K562 (cell line): Measurements from ENCODE around the gene CCDC106. TPM values are rescaled to one million over a fixed set of nuclear protein-coding genes. Genes with fewer than 3 reads are reported as not detected.

ENCODE experiments used
- ATAC-seq: fragments of 200-7000 bp; cut with Tn5 transposase; 3 replicates; pipeline ENCODE4 v1.9.1; 2020; ENCODE audit warnings: moderate library complexity
- BruUV-seq: library from RNA; stranded (reverse); fragments of 400-500 nt; replicated peaks from 2 replicates; lab custom pipeline; 2021; lab: Mats Ljungman, UMichigan
- CTCF ChIA-PET: fragments of 300-600 bp; formaldehyde crosslinking; extraction: SDS; loops from one replicate; lab custom pipeline; 2021; ENCODE audit warnings: low intra/inter-chr PET ratio; lab: Yijun Ruan, JAX
- POLR2A ChIA-PET: fragments of 300-600, 350-650 bp; sonication (Branson Sonifier 250); formaldehyde crosslinking; extraction: SDS; loops from one replicate; lab custom pipeline; 2021; ENCODE audit warnings: antibody characterized with exemption, inconsistent platforms; lab: Yijun Ruan, JAX
- DNase-seq, 4 experiments: peaks; one replicate each; pipeline versions ENCODE4 v3.0.0 to v3.0.0-alpha.2; 2011 to 2018; ENCODE audit warnings: low spot score in 3 of 4, mixed read lengths in 3 of 4; ENCODE audit errors: extremely low read depth in 1 of 4
- FAIRE-seq: peaks from 2 replicates; lab custom pipeline; 2011; peaks lifted over from hg19 to GRCh38; lab: Jason Lieb, UNC
- H2AFZ ChIP-seq: 2 replicates; pipeline ENCODE4 v1.6.0; 2011; ENCODE audit warnings: low read depth, low read length, control low read depth, inconsistent platforms
- H3K27ac ChIP-seq: fragments of 200-600 bp; 3 replicates; pipeline ENCODE4 v1.8.0; 2011; ENCODE audit warnings: low read depth, mild to moderate bottlenecking, control low read depth, inconsistent platforms, low read length, moderate library complexity, mixed read lengths; ENCODE audit errors: extremely low read depth
- H3K27me3 ChIP-seq, 2 experiments: fragments of 300-600 bp in 1 of 2; 2 replicates in 1 of 2; 3 replicates in 1 of 2; pipeline versions ENCODE4 v1.6.0 to v1.8.0; 2011; ENCODE audit warnings: inconsistent platforms in 2 of 2, low read length in 2 of 2, mild to moderate bottlenecking in 1 of 2, mixed read lengths in 1 of 2, moderate library complexity in 1 of 2; ENCODE audit not compliant: control insufficient read depth in 2 of 2, insufficient read depth in 2 of 2
- H3K36me3 ChIP-seq: fragments of 300-600 bp; 3 replicates; pipeline ENCODE4 v1.8.0; 2011; ENCODE audit warnings: mild to moderate bottlenecking, low read length, inconsistent platforms; ENCODE audit not compliant: control insufficient read depth, insufficient read depth
- H3K4me1 ChIP-seq, 2 experiments: fragments of 200-600 bp in 1 of 2; replicated peaks in 1 of 2; 2 replicates in 1 of 2; 3 replicates in 1 of 2; pipeline versions ENCODE4 v1.5.1 to v1.8.0; 2011; ENCODE audit warnings: inconsistent platforms in 2 of 2, low read length in 2 of 2, mild to moderate bottlenecking in 1 of 2, mixed read lengths in 1 of 2, moderate library complexity in 1 of 2; ENCODE audit not compliant: control insufficient read depth in 2 of 2, insufficient read depth in 2 of 2
- H3K4me2 ChIP-seq: 2 replicates; pipeline ENCODE4 v1.6.1; 2011; ENCODE audit warnings: low read length, control low read depth, inconsistent platforms, mixed read lengths; ENCODE audit not compliant: insufficient read depth
- H3K4me3 ChIP-seq: fragments of 200-600 bp; sonication (generic), shearing (Covaris generic); 2 replicates; pipeline ENCODE4 v1.5.1; 2016; ENCODE audit warnings: control low read depth, inconsistent platforms
- H3K79me2 ChIP-seq: fragments of 200-600 bp; 3 replicates; pipeline ENCODE4 v1.8.0; 2011; ENCODE audit warnings: low read length, inconsistent platforms; ENCODE audit not compliant: control insufficient read depth, insufficient read depth
- H3K9ac ChIP-seq, 2 experiments: 2 replicates each; pipeline versions ENCODE4 v1.6.0 to v1.6.1; 2011; ENCODE audit warnings: low read depth in 2 of 2, low read length in 2 of 2, control low read depth in 1 of 2, inconsistent platforms in 1 of 2, mild to moderate bottlenecking in 1 of 2, mixed read lengths in 1 of 2; ENCODE audit not compliant: insufficient read depth in 1 of 2
- H3K9me1 ChIP-seq: one replicate; pipeline ENCODE4 v1.6.0; 2011; ENCODE audit warnings: inconsistent platforms, mild to moderate bottlenecking, low read length, moderate library complexity; ENCODE audit not compliant: control insufficient read depth, insufficient read depth
- H3K9me3 ChIP-seq: replicated peaks from 2 replicates; pipeline ENCODE4 v1.5.1; 2011; ENCODE audit warnings: low read depth, low read length, inconsistent platforms; ENCODE audit not compliant: control insufficient read depth, insufficient read depth
- H4K20me1 ChIP-seq: replicated peaks from 2 replicates; pipeline ENCODE4 v1.6.1; 2011; ENCODE audit warnings: low read length, inconsistent platforms, mixed read lengths; ENCODE audit not compliant: control insufficient read depth, insufficient read depth
- PTTG1 ChIP-seq: fragments of 450-650 bp; IDR thresholded peaks from 2 replicates; pipeline ENCODE4 v1.6.1; 2016; ENCODE audit warnings: low read depth, mild to moderate bottlenecking, missing genetic modification characterization, missing compliant biosample characterization
- ZBTB33 ChIP-seq: sonication (generic); formaldehyde crosslinking; IDR thresholded peaks from 2 replicates; pipeline ENCODE4 v1.8.1; 2023; ENCODE audit warnings: mild to moderate bottlenecking, missing genetic modification reagents
- WGBS: fragments of 100-300 bp; shearing (Covaris generic); methylation state at CpG from one replicate; pipeline ENCODE4 v1.1.6; 2016; ENCODE audit warnings: low coverage, mixed read lengths; ENCODE audit not compliant: insufficient coverage; ENCODE audit errors: missing lambda C conversion rate; 5-methylcytosine and 5-hydroxymethylcytosine counted together
- in situ Hi-C: fragments of 300-500 bp; cut with MboI; formaldehyde crosslinking; loops from 4 replicates; pipeline ENCODE4 v1.15.0; 2018; ENCODE audit warnings: inconsistent platforms, mixed read lengths
- intact Hi-C: fragments of 100-400 bp; cut with micrococcal nuclease; formaldehyde crosslinking; loops from 2 replicates; pipeline ENCODE4 v1.14.2; 2022
- polyA plus RNA-seq, 8 experiments: library from polyadenylated mRNA; depleted of rRNA in 4 of 8; stranded (reverse) in 5 of 8; unstranded in 3 of 8; fragments of >200 nt; fragmentation: Nextera tagmentation in 2 of 8; fragmentation: Illumina TruSeq in 1 of 8; extraction: Ambion mirVana in 2 of 8; extraction: Trizol in 1 of 8; gene quantifications; 2 replicates each; pipeline versions ENCODE4 v1.2.1 to v1.2.3, GENCODE V29; 2011 to 2014; ENCODE audit warnings: inconsistent platforms in 1 of 8, missing spikeins in 1 of 8
- total RNA-seq, 7 experiments: library from RNA; depleted of rRNA in 6 of 7; stranded (reverse); fragments of >200 nt in 6 of 7; fragmentation: Illumina TruSeq in 2 of 7; extraction: Trizol in 2 of 7; gene quantifications; 2 replicates each; pipeline versions ENCODE4 v1.2.1 to v1.2.3, GENCODE V29; 2011 to 2021; ENCODE audit warnings: low replicate concordance in 1 of 7

CCDC106 gene
- total and polyA plus RNA-seq, 9 of the 15 experiments (the other 6 are each of a cell fraction or from before 2014, with no cell fraction given) = 0.10 to 27.5 (median 15.0) TPM; not detected in 1

GRCh38 chr19:55614711-55615542 lies 33.1 kb upstream of the CCDC106 start:
- Histone ChIP-seq H3K9me1 (no peaks in the 10 kb centered on the region), H3K4me2 (no peak overlapping the region), H3K36me3 (peaks cover 27% of the 10 kb centered on the region; the same call in 2 of the 3 replicates), H3K4me1 (peaks cover 0 to 5% of the 10 kb centered on the region in 2 experiments; a peak in 2 of 5 replicates), H3K27me3 (no peaks in the 10 kb centered on the region), H3K9ac (no peak overlapping the region), H3K79me2 (peaks cover 6% of the 10 kb centered on the region; the same call in 1 of the 3 replicates), H2AFZ (no peak overlapping the region), H3K4me3 (no peak overlapping the region), H3K27ac (no peak overlapping the region), H4K20me1 (no peaks in the 10 kb centered on the region), H3K9me3 (no peaks in the 10 kb centered on the region)
- POLR2A ChIA-PET = interaction anchor here (1.7 kb wide), 1 partner anchor 10 kb away, joined by 6 read pairs; no protein-coding TSS in a partner anchor
- in situ Hi-C loops (no loop called here), intact Hi-C loops (no loop called here)
- WGBS = 95% methylated on average over 19 of the region's 98 CpGs
- peak; percentile 27; the same call in 1 of the 2 replicates for TF ChIP-seq ZBTB33 (CRISPR knock-in tag)
- no peak for TF ChIP-seq PTTG1
- DNase-seq = no peak
- CTCF ChIA-PET = no interaction called here
- no peak for FAIRE-seq
- no TSS peak for BruUV-seq
- ATAC-seq = no peak
